GM19395 (cell line): ENCODE results near the gene CCT3.
"Not testable (repeated sequence)": the region's sequence is repeated elsewhere in the genome, so short reads cannot be mapped to it uniquely, and the experiment has no call there.

ENCODE experiments used
- ATAC-seq: cut with Tn5 transposase; IDR thresholded peaks from one replicate; pipeline ENCODE4 v1.9.1; 2021; ENCODE audit warnings: mild to moderate bottlenecking, moderate library complexity; ENCODE audit not compliant: unreplicated experiment

The CCT3 gene

GRCh38 chr1:156338180-156338976 is at the start of gene CCT3, which contains the start of gene TSACC:
TSS of gene CCT3 (minus strand) at chr1:156338292. CDS start at chr1:156338184, 108 bp downstream.
TSS of gene TSACC (plus strand) at chr1:156338526. CDS start at chr1:156339758, 1,232 bp downstream.
- ATAC-seq, result peak; percentile 92

- ATAC-seq, result no peak
Observed at GRCh38 chr1:156387870-156388173, 49.7 kb upstream of the CCT3 start.

- no peak for ATAC-seq
Observed at GRCh38 chr1:156386949-156387869, 49.1 kb upstream of the CCT3 start.

GRCh38 chr1:156386134-156386901 is 48.2 kb upstream of the CCT3 start:
- no peak for ATAC-seq

- no peak for ATAC-seq
Observed at GRCh38 chr1:156385534-156386031, 47.5 kb upstream of the CCT3 start.

GRCh38 chr1:156384658-156385057 is 46.6 kb upstream of the CCT3 start:
- ATAC-seq, result no peak

GRCh38 chr1:156384007-156384406 is 45.9 kb upstream of the CCT3 start:
- ATAC-seq, result no peak

GRCh38 chr1:156383023-156383422 is 44.9 kb upstream of the CCT3 start:
- ATAC-seq, result no peak

GRCh38 chr1:156382561-156382960 is 44.5 kb upstream of the CCT3 start:
- ATAC-seq, result no peak

GRCh38 chr1:156379420-156380165 is 41.5 kb upstream of the CCT3 start:
- no peak for ATAC-seq

- no peak for ATAC-seq
Observed at GRCh38 chr1:156378557-156378956, 40.5 kb upstream of the CCT3 start.

GRCh38 chr1:156376958-156377919 is 39.1 kb upstream of the CCT3 start:
- no peak for ATAC-seq

GRCh38 chr1:156376146-156376545 is 38.1 kb upstream of the CCT3 start:
- ATAC-seq, result no peak

GRCh38 chr1:156373546-156373945 is 35.5 kb upstream of the CCT3 start:
- no peak for ATAC-seq

GRCh38 chr1:156372876-156373275 is 34.8 kb upstream of the CCT3 start:
- no peak for ATAC-seq

GRCh38 chr1:156372265-156372586 is 34.1 kb upstream of the CCT3 start:
- ATAC-seq, result no peak

GRCh38 chr1:156371553-156372264 is 33.6 kb upstream of the CCT3 start:
- no peak for ATAC-seq

- not testable (repeated sequence) for ATAC-seq
Observed at GRCh38 chr1:156369685-156370286, 31.7 kb upstream of the CCT3 start.
